Left ventricle myocardium inferior (tissue), 1 donor: Measurements from ENCODE around the gene PTPN23. TPM values are rescaled to one million over a fixed set of nuclear protein-coding genes. Genes with fewer than 3 reads are reported as not detected.
A peak's percentile ranks its signal among the peaks of the same experiment; 100 is the strongest.

Experiments used
- DNase-seq: peaks from one replicate; pipeline ENCODE4 v3.0.0-alpha.2; 2020
- H3K27ac ChIP-seq: fragments of 200-600 bp; replicated peaks from 2 replicates; pipeline ENCODE4 v1.8.0; 2021
- H3K27me3 ChIP-seq: fragments of 200-600 bp; 2 replicates; pipeline ENCODE4 v1.8.0; 2021; ENCODE audit warnings: low read depth
- H3K36me3 ChIP-seq: fragments of 200-600 bp; 2 replicates; pipeline ENCODE4 v1.8.0; 2021
- H3K4me1 ChIP-seq: fragments of 200-600 bp; 2 replicates; pipeline ENCODE4 v1.8.0; 2021
- H3K4me3 ChIP-seq: fragments of 200-600 bp; 2 replicates; pipeline ENCODE4 v1.8.0; 2021; ENCODE audit warnings: mild to moderate bottlenecking, moderate library complexity
- H3K9me3 ChIP-seq: fragments of 200-600 bp; replicated peaks from 2 replicates; pipeline ENCODE4 v1.8.0; 2021
- CTCF ChIP-seq: fragments of 200-600 bp; IDR thresholded peaks from 2 replicates; pipeline ENCODE4 v1.8.0; 2021; ENCODE audit warnings: antibody characterized with exemption, mild to moderate bottlenecking, borderline replicate concordance
- intact Hi-C: fragments of 100-400 bp; cut with micrococcal nuclease; formaldehyde crosslinking; loops from one replicate; pipeline ENCODE4 v1.11.0; 2022
- total RNA-seq: library from RNA; stranded (reverse); fragmentation: NEBNext Ultra II Directional; extraction: Animal tissue kit (Norgen Biotek cat#: 25700); gene quantifications from one replicate; pipeline ENCODE4 v1.2.1, GENCODE V29; 2021
- donor health status: DM: no; HTN: yes; CAD: no; lungs with severe emphysema.

Gene PTPN23
- total RNA-seq, 1 donor from 2014 or later: 20.0 TPM

- H3K4me1 ChIP-seq: peaks cover 25% of the 10 kb centered on the region
- TF ChIP-seq CTCF: no peak
- intact Hi-C loops: loop anchor here (5.0 kb wide), 1 partner anchor 53 kb away; no protein-coding TSS in a partner anchor
- no peaks in the 10 kb centered on the region for H3K27me3 ChIP-seq
- no peak for DNase-seq
- H3K36me3 ChIP-seq: peaks cover 59% of the 10 kb centered on the region
- H3K27ac ChIP-seq: no peak overlapping the region
- no peak overlapping the region for H3K4me3 ChIP-seq
- no peaks in the 10 kb centered on the region for H3K9me3 ChIP-seq
Measured at GRCh38 chr3:47419083-47420043, 38.5 kb downstream of the PTPN23 start.

- DNase-seq: no peak
- intact Hi-C loops: loop anchor here (5.0 kb wide), 1 partner anchor 52 kb away; no protein-coding TSS in a partner anchor
- peaks cover 56% of the 10 kb centered on the region for H3K36me3 ChIP-seq
- H3K4me1 ChIP-seq: peaks cover 25% of the 10 kb centered on the region
- no peak overlapping the region for H3K4me3 ChIP-seq
- TF ChIP-seq CTCF: no peak
- H3K27me3 ChIP-seq: no peaks in the 10 kb centered on the region
- H3K9me3 ChIP-seq: no peaks in the 10 kb centered on the region
- H3K27ac ChIP-seq: no peak overlapping the region
Measured at GRCh38 chr3:47420044-47420430, 39.2 kb downstream of the PTPN23 start.

- H3K36me3 ChIP-seq: peaks cover 58% of the 10 kb centered on the region
- H3K4me3 ChIP-seq: peak overlapping the region; percentile 6
- peak; percentile 92 for TF ChIP-seq CTCF
- peak overlapping the region; percentile 84 for H3K27ac ChIP-seq
- peaks cover 25% of the 10 kb centered on the region for H3K4me1 ChIP-seq
- DNase-seq: peak; percentile 85
- no peaks in the 10 kb centered on the region for H3K27me3 ChIP-seq
- no peaks in the 10 kb centered on the region for H3K9me3 ChIP-seq
- intact Hi-C loops: loop anchor here (5.0 kb wide), 1 partner anchor 52 kb away; no protein-coding TSS in a partner anchor
Measured at GRCh38 chr3:47420511-47421484, 40.0 kb downstream of the PTPN23 start.

GRCh38 chr3:47421741-47422649 lies 41.2 kb downstream of the PTPN23 start:
- Histone ChIP-seq H3K27me3 (no peaks in the 10 kb centered on the region), H3K4me3 (peak overlapping the region; percentile 6), H3K27ac (peak overlapping the region; percentile 84), H3K9me3 (no peaks in the 10 kb centered on the region), H3K4me1 (peaks cover 25% of the 10 kb centered on the region), H3K36me3 (peaks cover 59% of the 10 kb centered on the region)
- DNase-seq: peak; percentile 68
- TF ChIP-seq CTCF: peak; percentile 32
- intact Hi-C loops: loop anchor here (5.0 kb wide), 1 partner anchor 50 kb away; no protein-coding TSS in a partner anchor
